H9 (cell line): ENCODE results near the gene TMEM213. TPM values are rescaled to one million over a fixed set of nuclear protein-coding genes. Genes with fewer than 3 reads are reported as not detected.

Experiments used
- DNase-seq: peaks from one replicate; pipeline ENCODE4 v3.0.0-alpha.2; 2017
- H2AFZ ChIP-seq: one replicate; pipeline ENCODE4 v1.6.1; 2013; ENCODE audit warnings: mild to moderate bottlenecking, low read length, control low read depth, moderate library complexity
- H2AK5ac ChIP-seq: 2 replicates; pipeline ENCODE4 v1.6.1; 2013; ENCODE audit warnings: low read length, control low read depth, mixed read lengths; ENCODE audit not compliant: insufficient read length
- H2BK120ac ChIP-seq: one replicate; pipeline ENCODE4 v1.6.1; 2013; ENCODE audit warnings: low read depth, mild to moderate bottlenecking, low read length, control low read depth, inconsistent platforms; ENCODE audit not compliant: poor library complexity, severe bottlenecking
- H2BK12ac ChIP-seq: 2 replicates; pipeline ENCODE4 v1.6.1; 2013; ENCODE audit warnings: low read length, control low read depth, mixed read lengths, low read depth; ENCODE audit not compliant: insufficient read length
- H2BK15ac ChIP-seq: 2 replicates; pipeline ENCODE4 v1.6.1; 2013; ENCODE audit warnings: low read depth, low read length, control low read depth
- H2BK20ac ChIP-seq: one replicate; pipeline ENCODE4 v1.6.1; 2013; ENCODE audit warnings: low read depth, mild to moderate bottlenecking, low read length, control low read depth, inconsistent platforms; ENCODE audit not compliant: poor library complexity, severe bottlenecking
- H2BK5ac ChIP-seq: 2 replicates; pipeline ENCODE4 v1.6.1; 2013; ENCODE audit warnings: low read length, control low read depth, mixed read lengths; ENCODE audit not compliant: insufficient read length
- H3K14ac ChIP-seq: 2 replicates; pipeline ENCODE4 v1.6.1; 2013; ENCODE audit warnings: low read length, control low read depth; ENCODE audit not compliant: insufficient read depth
- H3K18ac ChIP-seq: 2 replicates; pipeline ENCODE4 v1.6.1; 2013; ENCODE audit warnings: low read depth, mild to moderate bottlenecking, mixed read lengths, low read length, control low read depth; ENCODE audit not compliant: insufficient read length
- H3K23ac ChIP-seq: 2 replicates; pipeline ENCODE4 v1.6.1; 2013; ENCODE audit warnings: low read length, control low read depth, mixed read lengths, low read depth; ENCODE audit not compliant: insufficient read length
- H3K23me2 ChIP-seq: 2 replicates; pipeline ENCODE4 v1.6.1; 2013; ENCODE audit warnings: low read depth, mild to moderate bottlenecking, mixed read lengths, low read length, control low read depth; ENCODE audit not compliant: insufficient read length, poor library complexity, severe bottlenecking
- H3K27ac ChIP-seq: 2 replicates; pipeline ENCODE4 v1.5.1; 2013; ENCODE audit warnings: low read length, control low read depth, mixed read lengths, low read depth; ENCODE audit not compliant: insufficient read length
- H3K27me3 ChIP-seq: 2 replicates; pipeline ENCODE4 v1.6.1; 2013; ENCODE audit warnings: low read length, control low read depth, inconsistent platforms; ENCODE audit not compliant: insufficient read depth
- H3K4ac ChIP-seq: 2 replicates; pipeline ENCODE4 v1.6.1; 2013; ENCODE audit warnings: low read depth, mild to moderate bottlenecking, control low read depth, inconsistent platforms, low read length, moderate library complexity
- H3K4me1 ChIP-seq: 2 replicates; pipeline ENCODE4 v1.6.1; 2013; ENCODE audit warnings: low read length, control low read depth, inconsistent platforms; ENCODE audit not compliant: insufficient read depth
- H3K4me2 ChIP-seq: 2 replicates; pipeline ENCODE4 v1.6.1; 2013; ENCODE audit warnings: low read length, control low read depth, mixed read lengths; ENCODE audit not compliant: insufficient read length, insufficient read depth
- H3K56ac ChIP-seq: 2 replicates; pipeline ENCODE4 v1.6.1; 2013; ENCODE audit warnings: low read depth, mild to moderate bottlenecking, mixed read lengths, low read length, control low read depth; ENCODE audit not compliant: insufficient read length
- H3K79me1 ChIP-seq: 2 replicates; pipeline ENCODE4 v1.6.1; 2013; ENCODE audit warnings: low read depth, mild to moderate bottlenecking, moderate library complexity, low read length, control low read depth, inconsistent platforms; ENCODE audit not compliant: insufficient read depth, poor library complexity, severe bottlenecking
- H3K79me2 ChIP-seq: 2 replicates; pipeline ENCODE4 v1.6.1; 2013; ENCODE audit warnings: low read length, control low read depth, inconsistent platforms; ENCODE audit not compliant: insufficient read depth
- H3K9ac ChIP-seq: 2 replicates; pipeline ENCODE4 v1.6.1; 2013; ENCODE audit warnings: low read length, control low read depth, mixed read lengths; ENCODE audit not compliant: insufficient read length; ENCODE audit errors: extremely low read depth
- H3K9me3 ChIP-seq: one replicate; pipeline ENCODE4 v1.6.1; 2013; ENCODE audit warnings: low read depth, low read length, inconsistent platforms; ENCODE audit not compliant: control insufficient read depth
- H3T11ph ChIP-seq: one replicate; pipeline ENCODE4 v1.6.1; 2013; ENCODE audit warnings: mild to moderate bottlenecking, low read length, control low read depth, inconsistent platforms
- H4K20me1 ChIP-seq: one replicate; pipeline ENCODE4 v1.6.1; 2013; ENCODE audit not compliant: control insufficient read depth, insufficient read length, insufficient read depth
- H4K5ac ChIP-seq: 2 replicates; pipeline ENCODE4 v1.6.1; 2013; ENCODE audit warnings: low read depth, mild to moderate bottlenecking, mixed read lengths, low read length, control low read depth; ENCODE audit not compliant: insufficient read length
- H4K8ac ChIP-seq: replicated peaks from 2 replicates; pipeline ENCODE4 v1.6.1; 2013; ENCODE audit warnings: low read length, control low read depth, mixed read lengths, low read depth; ENCODE audit not compliant: insufficient read length
- H4K91ac ChIP-seq: 2 replicates; pipeline ENCODE4 v1.6.1; 2013; ENCODE audit warnings: low read depth, mild to moderate bottlenecking, moderate library complexity, mixed read lengths, low read length, control low read depth; ENCODE audit not compliant: insufficient read length
- H3K27ac Mint-ChIP-seq, 3 experiments: 2 replicates in 2 of 3; 3 replicates in 1 of 3; pipeline ENCODE4 v1.8.0; 2020 to 2021; ENCODE audit warnings: mixed read lengths in 3 of 3, mild to moderate bottlenecking in 1 of 3, moderate library complexity in 1 of 3
- H3K27me3 Mint-ChIP-seq: 2 replicates; pipeline ENCODE4 v1.8.0; 2021; ENCODE audit warnings: low read depth, mild to moderate bottlenecking, moderate library complexity, mixed read lengths
- H3K36me3 Mint-ChIP-seq, 3 experiments: 2 replicates in 2 of 3; 3 replicates in 1 of 3; pipeline ENCODE4 v1.8.0; 2020 to 2021; ENCODE audit warnings: low read depth in 3 of 3, mixed read lengths in 3 of 3; ENCODE audit not compliant: insufficient read depth in 1 of 3
- H3K4me1 Mint-ChIP-seq, 2 experiments: 2 replicates each; pipeline ENCODE4 v1.8.0; 2020; ENCODE audit warnings: mixed read lengths in 2 of 2
- H3K4me3 Mint-ChIP-seq, 2 experiments: 2 replicates in 1 of 2; 3 replicates in 1 of 2; pipeline ENCODE4 v1.8.0; 2020 to 2021; ENCODE audit warnings: mild to moderate bottlenecking in 2 of 2, mixed read lengths in 2 of 2, moderate library complexity in 1 of 2
- H3K9me3 Mint-ChIP-seq, 2 experiments: 2 replicates in 1 of 2; 3 replicates in 1 of 2; pipeline ENCODE4 v1.8.0; 2020; ENCODE audit warnings: mild to moderate bottlenecking in 2 of 2, mixed read lengths in 2 of 2, moderate library complexity in 1 of 2
- CTCF ChIP-seq: fragments of 200-600 bp; sonication (generic); conservative IDR thresholded peaks from 3 replicates; pipeline ENCODE4 v1.8.0; 2021; ENCODE audit warnings: antibody characterized with exemption, mild to moderate bottlenecking
- WGBS: extraction: QIAGEN DNeasy Blood & Tissue Kit; methylation state at CpG from one replicate; pipeline ENCODE4 v1.1.7; 2013; ENCODE audit warnings: missing lambda C conversion rate, low lambda C conversion rate, mixed read lengths; ENCODE audit not compliant: insufficient read length; ENCODE audit errors: extremely low coverage; 5-methylcytosine and 5-hydroxymethylcytosine counted together
- total RNA-seq: library from RNA; stranded (reverse); gene quantifications from 2 replicates; pipeline ENCODE4 v1.2.1, GENCODE V29; 2021

Gene TMEM213
- total RNA-seq, 1 experiment from 2014 or later, result 0.22 TPM

- Histone ChIP-seq H2BK20ac (no peak overlapping the region), H2BK120ac (no peak overlapping the region), H3K4me2 (no peak overlapping the region), H3K14ac (no peak overlapping the region), H3K4me1 (no peaks in the 10 kb centered on the region), H3K23ac (no peak overlapping the region), H3K79me1 (no peaks in the 10 kb centered on the region), H2BK15ac (no peak overlapping the region), H3K27ac (no peak overlapping the region), H3T11ph (no peak overlapping the region), H3K4ac (no peak overlapping the region), H3K79me2 (no peaks in the 10 kb centered on the region), H4K91ac (no peak overlapping the region), H2BK12ac (no peak overlapping the region), H4K8ac (no peak overlapping the region), H4K20me1 (no peaks in the 10 kb centered on the region), H2AK5ac (no peak overlapping the region), H3K9me3 (no peaks in the 10 kb centered on the region), H3K27me3 (no peaks in the 10 kb centered on the region), H2AFZ (no peak overlapping the region), H3K56ac (no peak overlapping the region), H3K23me2 (no peaks in the 10 kb centered on the region), H3K18ac (no peak overlapping the region), H4K5ac (no peak overlapping the region), H2BK5ac (no peak overlapping the region), H3K9ac (no peak overlapping the region)
- Mint-ChIP-seq H3K4me3 (no peak overlapping the region), H3K27ac (no peak overlapping the region), H3K4me1 (peaks cover 0 to 5% of the 10 kb centered on the region in 2 experiments; a peak in 1 of 4 replicates), H3K27me3 (no peaks in the 10 kb centered on the region), H3K36me3 (peaks cover 15 to 32% (median 27%) of the 10 kb centered on the region in 3 experiments; a peak in 6 of 7 replicates), H3K9me3 (no peaks in the 10 kb centered on the region)
- DNase-seq, result no peak
- WGBS, result no CpG with 5 or more reads among the region's 9 CpGs
- TF ChIP-seq CTCF, result no peak
These were observed 78.0 kb downstream of the TMEM213 start for GRCh38 chr7:138875794-138876193.
